ENCODE measurements around the gene ARHGEF7. TPM values are rescaled to one million over a fixed set of nuclear protein-coding genes. Genes with fewer than 3 reads are reported as not detected.

ARHGEF7 gene
- total RNA-seq, 1 experiment from 2014 or later = 100 TPM

- peaks cover 36% of the 10 kb centered on the region; the same call in 1 of the 2 replicates for H3K36me3 ChIP-seq (ENCODE audit: insufficient read depth, low read length)
- DNase-seq = no peak
Observed at GRCh38 chr13:111275382-111275781, 160.3 kb downstream of the ARHGEF7 start.

GRCh38 chr13:111275995-111276618 lies 161.0 kb downstream of the ARHGEF7 start:
- Histone ChIP-seq H3K9me3 (ENCODE audit: low read length) (no peaks in the 10 kb centered on the region), H3K4me3 (ENCODE audit: low read length) (no peak overlapping the region), H2AFZ (ENCODE audit: low read length) (no peak overlapping the region), H3K27ac (ENCODE audit: low read length) (no peak overlapping the region), H3K27me3 (ENCODE audit: low read length) (no peaks in the 10 kb centered on the region), H3K4me1 (ENCODE audit: low read length) (no peaks in the 10 kb centered on the region), H3K9me2 (replicated peaks; ENCODE audit: insufficient read depth, low read length) (no peaks in the 10 kb centered on the region), H3K36me3 (ENCODE audit: insufficient read depth, low read length) (peaks cover 37% of the 10 kb centered on the region; the same call in 1 of the 2 replicates), H3K4me2 (ENCODE audit: low read depth, low read length, poor library complexity, severe bottlenecking) (no peak overlapping the region), H3K79me2 (ENCODE audit: low read length) (peaks cover 30% of the 10 kb centered on the region), H3K9ac (ENCODE audit: low read length) (no peak overlapping the region), H4K20me1 (ENCODE audit: insufficient read depth, low read depth, low read length) (no peaks in the 10 kb centered on the region)
- DNase-seq = no peak

More at GRCh38 chr13:111275382-111275781, 160.3 kb downstream of the ARHGEF7 start:
- no peak overlapping the region for H3K4me2 ChIP-seq (ENCODE audit: low read depth, low read length, poor library complexity, severe bottlenecking)
- H3K9ac ChIP-seq (ENCODE audit: low read length) = no peak overlapping the region
- H3K9me2 ChIP-seq (replicated peaks; ENCODE audit: insufficient read depth, low read length) = no peaks in the 10 kb centered on the region
- no peak overlapping the region for H3K27ac ChIP-seq (ENCODE audit: low read length)
- peaks cover 31% of the 10 kb centered on the region for H3K79me2 ChIP-seq (ENCODE audit: low read length)
- no peaks in the 10 kb centered on the region for H3K4me1 ChIP-seq (ENCODE audit: low read length)
- no peaks in the 10 kb centered on the region for H4K20me1 ChIP-seq (ENCODE audit: insufficient read depth, low read depth, low read length)
- H2AFZ ChIP-seq (ENCODE audit: low read length) = no peak overlapping the region
- H3K9me3 ChIP-seq (ENCODE audit: low read length) = no peaks in the 10 kb centered on the region
- no peaks in the 10 kb centered on the region for H3K27me3 ChIP-seq (ENCODE audit: low read length)
- H3K4me3 ChIP-seq (ENCODE audit: low read length) = no peak overlapping the region

GRCh38 chr13:111278258-111278657 lies 163.1 kb downstream of the ARHGEF7 start:
- Histone ChIP-seq H3K9me2 (replicated peaks; ENCODE audit: insufficient read depth, low read length) (no peaks in the 10 kb centered on the region), H2AFZ (ENCODE audit: low read length) (no peak overlapping the region), H3K9me3 (ENCODE audit: low read length) (no peaks in the 10 kb centered on the region), H3K4me1 (ENCODE audit: low read length) (no peaks in the 10 kb centered on the region), H3K79me2 (ENCODE audit: low read length) (peaks cover 18% of the 10 kb centered on the region), H3K27me3 (ENCODE audit: low read length) (no peaks in the 10 kb centered on the region), H3K4me2 (ENCODE audit: low read depth, low read length, poor library complexity, severe bottlenecking) (no peak overlapping the region), H4K20me1 (ENCODE audit: insufficient read depth, low read depth, low read length) (no peaks in the 10 kb centered on the region), H3K27ac (ENCODE audit: low read length) (no peak overlapping the region), H3K36me3 (ENCODE audit: insufficient read depth, low read length) (peaks cover 51% of the 10 kb centered on the region; the same call in 1 of the 2 replicates), H3K9ac (ENCODE audit: low read length) (no peak overlapping the region), H3K4me3 (ENCODE audit: low read length) (no peak overlapping the region)
- DNase-seq = no peak

- DNase-seq = no peak
- Histone ChIP-seq H3K27ac (ENCODE audit: low read length) (no peak overlapping the region), H3K9ac (ENCODE audit: low read length) (no peak overlapping the region), H4K20me1 (ENCODE audit: insufficient read depth, low read depth, low read length) (no peaks in the 10 kb centered on the region), H3K4me2 (ENCODE audit: low read depth, low read length, poor library complexity, severe bottlenecking) (no peak overlapping the region), H3K79me2 (ENCODE audit: low read length) (peaks cover 18% of the 10 kb centered on the region), H3K27me3 (ENCODE audit: low read length) (no peaks in the 10 kb centered on the region), H2AFZ (ENCODE audit: low read length) (no peak overlapping the region), H3K9me3 (ENCODE audit: low read length) (no peaks in the 10 kb centered on the region), H3K4me3 (ENCODE audit: low read length) (no peak overlapping the region), H3K4me1 (ENCODE audit: low read length) (no peaks in the 10 kb centered on the region), H3K36me3 (ENCODE audit: insufficient read depth, low read length) (peaks cover 51% of the 10 kb centered on the region; the same call in 1 of the 2 replicates), H3K9me2 (replicated peaks; ENCODE audit: insufficient read depth, low read length) (no peaks in the 10 kb centered on the region)
Observed at GRCh38 chr13:111278743-111279652, 163.9 kb downstream of the ARHGEF7 start.

- Histone ChIP-seq H3K27me3 (ENCODE audit: low read length) (no peaks in the 10 kb centered on the region), H4K20me1 (ENCODE audit: insufficient read depth, low read depth, low read length) (no peaks in the 10 kb centered on the region), H3K9ac (ENCODE audit: low read length) (no peak overlapping the region), H3K4me3 (ENCODE audit: low read length) (no peak overlapping the region), H3K79me2 (ENCODE audit: low read length) (peaks cover 18% of the 10 kb centered on the region), H3K9me2 (replicated peaks; ENCODE audit: insufficient read depth, low read length) (no peaks in the 10 kb centered on the region), H3K4me1 (ENCODE audit: low read length) (no peaks in the 10 kb centered on the region), H3K9me3 (ENCODE audit: low read length) (no peaks in the 10 kb centered on the region), H2AFZ (ENCODE audit: low read length) (no peak overlapping the region), H3K27ac (ENCODE audit: low read length) (no peak overlapping the region), H3K4me2 (ENCODE audit: low read depth, low read length, poor library complexity, severe bottlenecking) (no peak overlapping the region), H3K36me3 (ENCODE audit: insufficient read depth, low read length) (peaks cover 50% of the 10 kb centered on the region; the same call in 1 of the 2 replicates)
- DNase-seq = no peak
Observed at GRCh38 chr13:111280226-111280625, 165.1 kb downstream of the ARHGEF7 start.

- Histone ChIP-seq H4K20me1 (ENCODE audit: insufficient read depth, low read depth, low read length) (no peaks in the 10 kb centered on the region), H3K27ac (ENCODE audit: low read length) (no peak overlapping the region), H3K4me3 (ENCODE audit: low read length) (no peak overlapping the region), H3K27me3 (ENCODE audit: low read length) (no peaks in the 10 kb centered on the region), H3K9me3 (ENCODE audit: low read length) (no peaks in the 10 kb centered on the region), H3K4me1 (ENCODE audit: low read length) (no peaks in the 10 kb centered on the region), H3K4me2 (ENCODE audit: low read depth, low read length, poor library complexity, severe bottlenecking) (no peak overlapping the region), H3K9me2 (replicated peaks; ENCODE audit: insufficient read depth, low read length) (no peaks in the 10 kb centered on the region), H3K79me2 (ENCODE audit: low read length) (peaks cover 18% of the 10 kb centered on the region), H3K36me3 (ENCODE audit: insufficient read depth, low read length) (peaks cover 49% of the 10 kb centered on the region; the same call in 1 of the 2 replicates), H2AFZ (ENCODE audit: low read length) (no peak overlapping the region), H3K9ac (ENCODE audit: low read length) (no peak overlapping the region)
- DNase-seq = no peak
Observed at GRCh38 chr13:111280681-111281585, 165.8 kb downstream of the ARHGEF7 start.

- Histone ChIP-seq H2AFZ (ENCODE audit: low read length) (no peak overlapping the region), H3K27ac (ENCODE audit: low read length) (no peak overlapping the region), H3K9me3 (ENCODE audit: low read length) (no peaks in the 10 kb centered on the region), H3K4me3 (ENCODE audit: low read length) (no peak overlapping the region), H4K20me1 (ENCODE audit: insufficient read depth, low read depth, low read length) (no peaks in the 10 kb centered on the region), H3K4me1 (ENCODE audit: low read length) (no peaks in the 10 kb centered on the region), H3K27me3 (ENCODE audit: low read length) (no peaks in the 10 kb centered on the region), H3K4me2 (ENCODE audit: low read depth, low read length, poor library complexity, severe bottlenecking) (no peak overlapping the region), H3K9me2 (replicated peaks; ENCODE audit: insufficient read depth, low read length) (no peaks in the 10 kb centered on the region), H3K79me2 (ENCODE audit: low read length) (peaks cover 12% of the 10 kb centered on the region), H3K9ac (ENCODE audit: low read length) (no peak overlapping the region), H3K36me3 (ENCODE audit: insufficient read depth, low read length) (peaks cover 49% of the 10 kb centered on the region; the same call in 1 of the 2 replicates)
- DNase-seq = no peak
Observed at GRCh38 chr13:111281751-111282311, 166.7 kb downstream of the ARHGEF7 start.

Data from Karpas-422 (cell line).